ENCODE measurements around the gene AVPI1. TPM values are rescaled to one million over a fixed set of nuclear protein-coding genes. Genes with fewer than 3 reads are reported as not detected.

AVPI1 gene
- total and polyA plus RNA-seq, 2 of the 13 experiments (the other 11 are each of a cell fraction or from before 2014, with no cell fraction given), result 39.8 to 61.2 TPM

DNA sequence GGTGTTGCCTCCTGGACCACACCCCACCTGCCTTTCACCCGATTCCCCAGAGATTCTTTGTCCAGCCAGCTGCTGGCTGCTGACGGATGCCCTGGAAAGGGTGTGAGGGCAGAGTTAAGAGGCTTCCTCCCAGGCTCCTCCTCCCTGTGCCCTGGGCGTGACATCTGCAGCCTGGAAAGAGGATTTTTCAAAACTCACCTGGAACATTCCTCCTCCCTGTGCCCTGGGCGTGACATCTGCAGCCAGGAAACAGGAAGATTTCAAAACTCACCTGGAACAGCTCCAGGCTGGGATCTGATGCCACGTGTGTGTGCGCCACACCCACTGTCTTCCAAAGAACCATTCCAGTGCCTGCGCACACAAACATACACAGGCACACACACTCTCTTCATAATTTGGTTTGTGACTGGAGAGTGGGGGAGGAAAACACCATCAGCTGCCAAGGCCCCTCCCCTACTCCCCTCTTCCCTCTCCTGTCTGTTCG, 31.7 kb upstream of the AVPI1 start (continued):
- TF ChIP-seq ZZZ3 (CRISPR knock-in tag; IDR thresholded peaks at IDR 0.05; ENCODE audit: borderline replicate concordance), result no peak
- TF ChIP-seq SOX6 (IDR thresholded peaks at IDR 0.05), result no peak
- TF ChIP-seq SOX6 (CRISPR knock-in tag; IDR thresholded peaks at IDR 0.05), result no peak; the same call in 1 of the 2 replicates
- TF ChIP-seq TGIF2 (CRISPR knock-in tag; IDR thresholded peaks at IDR 0.05), result 0 out of 2 replicates have a peak, but pooled peaks have one; percentile 66
- no peak for TF ChIP-seq CHD2 (IDR thresholded peaks at IDR 0.05; ENCODE audit: low read depth, low read length)
- TF ChIP-seq GATAD2A (CRISPR knock-in tag; IDR thresholded peaks at IDR 0.05), result peak; percentile 24; the same call in 1 of the 2 replicates
- TF ChIP-seq CEBPG (CRISPR knock-in tag; IDR thresholded peaks at IDR 0.05), result peak; percentile 47
- no peak for TF ChIP-seq BRCA1 (CRISPR knock-in tag; IDR thresholded peaks at IDR 0.05)
- TF ChIP-seq, protein P1, sequence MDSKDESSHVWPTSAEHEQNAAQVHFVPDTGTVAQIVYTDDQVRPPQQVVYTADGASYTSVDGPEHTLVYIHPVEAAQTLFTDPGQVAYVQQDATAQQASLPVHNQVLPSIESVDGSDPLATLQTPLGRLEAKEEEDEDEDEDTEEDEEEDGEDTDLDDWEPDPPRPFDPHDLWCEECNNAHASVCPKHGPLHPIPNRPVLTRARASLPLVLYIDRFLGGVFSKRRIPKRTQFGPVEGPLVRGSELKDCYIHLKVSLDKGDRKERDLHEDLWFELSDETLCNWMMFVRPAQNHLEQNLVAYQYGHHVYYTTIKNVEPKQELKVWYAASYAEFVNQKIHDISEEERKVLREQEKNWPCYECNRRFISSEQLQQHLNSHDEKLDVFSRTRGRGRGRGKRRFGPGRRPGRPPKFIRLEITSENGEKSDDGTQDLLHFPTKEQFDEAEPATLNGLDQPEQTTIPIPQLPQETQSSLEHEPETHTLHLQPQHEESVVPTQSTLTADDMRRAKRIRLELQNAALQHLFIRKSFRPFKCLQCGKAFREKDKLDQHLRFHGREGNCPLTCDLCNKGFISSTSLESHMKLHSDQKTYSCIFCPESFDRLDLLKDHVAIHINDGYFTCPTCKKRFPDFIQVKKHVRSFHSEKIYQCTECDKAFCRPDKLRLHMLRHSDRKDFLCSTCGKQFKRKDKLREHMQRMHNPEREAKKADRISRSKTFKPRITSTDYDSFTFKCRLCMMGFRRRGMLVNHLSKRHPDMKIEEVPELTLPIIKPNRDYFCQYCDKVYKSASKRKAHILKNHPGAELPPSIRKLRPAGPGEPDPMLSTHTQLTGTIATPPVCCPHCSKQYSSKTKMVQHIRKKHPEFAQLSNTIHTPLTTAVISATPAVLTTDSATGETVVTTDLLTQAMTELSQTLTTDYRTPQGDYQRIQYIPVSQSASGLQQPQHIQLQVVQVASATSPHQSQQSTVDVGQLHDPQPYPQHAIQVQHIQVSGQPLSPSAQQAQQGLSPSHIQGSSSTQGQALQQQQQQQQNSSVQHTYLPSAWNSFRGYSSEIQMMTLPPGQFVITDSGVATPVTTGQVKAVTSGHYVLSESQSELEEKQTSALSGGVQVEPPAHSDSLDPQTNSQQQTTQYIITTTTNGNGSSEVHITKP (CRISPR knock-in tag; IDR thresholded peaks at IDR 0.05; ENCODE audit: low read depth), result no peak
- TF ChIP-seq ZNF207 (IDR thresholded peaks at IDR 0.05; ENCODE audit: borderline replicate concordance), result no peak
- peak; percentile 44; the same call in 1 of the 2 replicates for TF ChIP-seq SP5 (CRISPR knock-in tag; IDR thresholded peaks at IDR 0.05; ENCODE audit: borderline replicate concordance, low read depth)
- TF ChIP-seq SAP130 (CRISPR knock-in tag; IDR thresholded peaks at IDR 0.05; ENCODE audit: low read depth), result peak; percentile 83
- TF ChIP-seq BCL6 (CRISPR knock-in tag; IDR thresholded peaks at IDR 0.05), result peak; percentile 49
- TF ChIP-seq, protein P2, sequence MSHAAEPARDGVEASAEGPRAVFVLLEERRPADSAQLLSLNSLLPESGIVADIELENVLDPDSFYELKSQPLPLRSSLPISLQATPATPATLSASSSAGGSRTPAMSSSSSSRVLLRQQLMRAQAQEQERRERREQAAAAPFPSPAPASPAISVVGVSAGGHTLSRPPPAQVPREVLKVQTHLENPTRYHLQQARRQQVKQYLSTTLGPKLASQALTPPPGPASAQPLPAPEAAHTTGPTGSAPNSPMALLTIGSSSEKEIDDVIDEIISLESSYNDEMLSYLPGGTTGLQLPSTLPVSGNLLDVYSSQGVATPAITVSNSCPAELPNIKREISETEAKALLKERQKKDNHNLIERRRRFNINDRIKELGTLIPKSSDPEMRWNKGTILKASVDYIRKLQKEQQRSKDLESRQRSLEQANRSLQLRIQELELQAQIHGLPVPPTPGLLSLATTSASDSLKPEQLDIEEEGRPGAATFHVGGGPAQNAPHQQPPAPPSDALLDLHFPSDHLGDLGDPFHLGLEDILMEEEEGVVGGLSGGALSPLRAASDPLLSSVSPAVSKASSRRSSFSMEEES (CRISPR knock-in tag; IDR thresholded peaks at IDR 0.05), result peak; percentile 64; the same call in 1 of the 2 replicates
- TF ChIP-seq, protein P3, sequence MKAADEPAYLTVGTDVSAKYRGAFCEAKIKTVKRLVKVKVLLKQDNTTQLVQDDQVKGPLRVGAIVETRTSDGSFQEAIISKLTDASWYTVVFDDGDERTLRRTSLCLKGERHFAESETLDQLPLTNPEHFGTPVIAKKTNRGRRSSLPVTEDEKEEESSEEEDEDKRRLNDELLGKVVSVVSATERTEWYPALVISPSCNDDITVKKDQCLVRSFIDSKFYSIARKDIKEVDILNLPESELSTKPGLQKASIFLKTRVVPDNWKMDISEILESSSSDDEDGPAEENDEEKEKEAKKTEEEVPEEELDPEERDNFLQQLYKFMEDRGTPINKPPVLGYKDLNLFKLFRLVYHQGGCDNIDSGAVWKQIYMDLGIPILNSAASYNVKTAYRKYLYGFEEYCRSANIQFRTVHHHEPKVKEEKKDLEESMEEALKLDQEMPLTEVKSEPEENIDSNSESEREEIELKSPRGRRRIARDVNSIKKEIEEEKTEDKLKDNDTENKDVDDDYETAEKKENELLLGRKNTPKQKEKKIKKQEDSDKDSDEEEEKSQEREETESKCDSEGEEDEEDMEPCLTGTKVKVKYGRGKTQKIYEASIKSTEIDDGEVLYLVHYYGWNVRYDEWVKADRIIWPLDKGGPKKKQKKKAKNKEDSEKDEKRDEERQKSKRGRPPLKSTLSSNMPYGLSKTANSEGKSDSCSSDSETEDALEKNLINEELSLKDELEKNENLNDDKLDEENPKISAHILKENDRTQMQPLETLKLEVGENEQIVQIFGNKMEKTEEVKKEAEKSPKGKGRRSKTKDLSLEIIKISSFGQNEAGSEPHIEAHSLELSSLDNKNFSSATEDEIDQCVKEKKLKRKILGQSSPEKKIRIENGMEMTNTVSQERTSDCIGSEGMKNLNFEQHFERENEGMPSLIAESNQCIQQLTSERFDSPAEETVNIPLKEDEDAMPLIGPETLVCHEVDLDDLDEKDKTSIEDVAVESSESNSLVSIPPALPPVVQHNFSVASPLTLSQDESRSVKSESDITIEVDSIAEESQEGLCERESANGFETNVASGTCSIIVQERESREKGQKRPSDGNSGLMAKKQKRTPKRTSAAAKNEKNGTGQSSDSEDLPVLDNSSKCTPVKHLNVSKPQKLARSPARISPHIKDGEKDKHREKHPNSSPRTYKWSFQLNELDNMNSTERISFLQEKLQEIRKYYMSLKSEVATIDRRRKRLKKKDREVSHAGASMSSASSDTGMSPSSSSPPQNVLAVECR (CRISPR knock-in tag; IDR thresholded peaks at IDR 0.05; ENCODE audit: borderline replicate concordance), result peak; percentile 42; the same call in 1 of the 2 replicates
- 0 out of 2 replicates have a peak, but pooled peaks have one; percentile 9 for TF ChIP-seq KDM4B (CRISPR knock-in tag; IDR thresholded peaks at IDR 0.05)
- TF ChIP-seq NONO (IDR thresholded peaks at IDR 0.05), result no peak
- no peak for TF ChIP-seq NONO (CRISPR knock-in tag; conservative IDR thresholded peaks at IDR 0.05)
- TF ChIP-seq, protein P4, sequence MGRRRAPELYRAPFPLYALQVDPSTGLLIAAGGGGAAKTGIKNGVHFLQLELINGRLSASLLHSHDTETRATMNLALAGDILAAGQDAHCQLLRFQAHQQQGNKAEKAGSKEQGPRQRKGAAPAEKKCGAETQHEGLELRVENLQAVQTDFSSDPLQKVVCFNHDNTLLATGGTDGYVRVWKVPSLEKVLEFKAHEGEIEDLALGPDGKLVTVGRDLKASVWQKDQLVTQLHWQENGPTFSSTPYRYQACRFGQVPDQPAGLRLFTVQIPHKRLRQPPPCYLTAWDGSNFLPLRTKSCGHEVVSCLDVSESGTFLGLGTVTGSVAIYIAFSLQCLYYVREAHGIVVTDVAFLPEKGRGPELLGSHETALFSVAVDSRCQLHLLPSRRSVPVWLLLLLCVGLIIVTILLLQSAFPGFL (CRISPR knock-in tag; IDR thresholded peaks at IDR 0.05), result no peak
- TF ChIP-seq DNMT1 (CRISPR knock-in tag; IDR thresholded peaks at IDR 0.05), result no peak
- no peak for TF ChIP-seq ZNF569 (CRISPR knock-in tag; IDR thresholded peaks at IDR 0.05; ENCODE audit: borderline replicate concordance)
- 0 out of 2 replicates have a peak, but pooled peaks have one; percentile 34 for TF ChIP-seq RARA (CRISPR knock-in tag; IDR thresholded peaks at IDR 0.05)

Data from HepG2 (cell line).